Left forelimb (tissue), 1 donor: ENCODE measurements around the gene C12orf56.
A peak's percentile ranks its signal among the peaks of the same experiment; 100 is the strongest.

Source experiments
- DNase-seq: peaks from one replicate; pipeline ENCODE4 v3.0.0-alpha.2; 2018; ENCODE audit warnings: low spot score

The C12orf56 gene, protein sequence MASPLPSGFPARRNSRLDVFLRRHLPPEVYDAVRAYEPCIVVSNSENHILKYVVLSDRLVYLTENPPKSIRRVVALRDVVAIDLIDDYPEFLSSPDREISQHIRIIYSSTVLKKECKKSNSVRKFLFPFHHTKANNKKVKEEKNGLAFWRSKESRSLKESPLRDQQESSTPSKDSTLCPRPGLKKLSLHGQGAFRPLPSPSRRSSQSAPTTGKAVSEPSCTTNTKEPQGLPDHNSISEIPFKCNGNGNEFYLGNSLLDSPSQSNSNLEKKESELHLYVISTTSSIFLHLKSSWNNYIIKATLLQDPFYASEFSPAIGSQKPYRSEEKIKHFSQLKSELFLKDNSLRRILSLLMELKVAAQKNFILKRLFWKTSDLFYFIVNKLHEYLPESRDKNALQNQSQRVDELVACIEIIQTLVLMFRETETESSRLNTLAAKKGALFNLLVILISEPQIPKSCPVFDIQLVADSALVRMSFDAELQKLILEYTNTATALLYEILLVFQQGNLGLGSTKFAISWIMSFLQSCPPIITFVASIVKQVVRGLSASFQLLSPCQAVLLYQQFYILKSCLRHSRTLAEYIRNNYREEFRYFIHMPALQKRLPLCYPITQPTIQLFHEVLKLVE

GRCh38 chr12:64390275-64390851 lies at the start of gene C12orf56:
Gene C12orf56 (minus strand): TSS chr12:64390758. CDS start chr12:64390565, 193 bp downstream.
- no peak for DNase-seq

DNA sequence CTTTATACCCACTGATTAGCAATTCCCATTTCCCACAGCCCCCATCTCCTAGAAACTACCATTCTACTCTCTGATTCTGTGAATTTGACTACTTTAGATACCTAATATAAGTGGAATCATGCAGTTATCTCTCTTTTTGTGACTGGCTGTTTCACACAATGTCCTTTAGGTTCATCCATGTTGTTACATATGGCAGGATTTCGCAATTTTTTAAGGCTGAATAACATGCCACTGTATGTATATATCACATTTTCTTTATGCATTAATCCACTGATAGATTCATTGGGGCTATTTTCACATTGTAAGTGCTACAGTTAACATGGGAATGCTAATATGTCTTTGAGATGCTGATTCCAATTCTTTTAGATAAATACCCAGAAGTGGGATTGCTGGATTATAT lies 49.5 kb upstream of the C12orf56 start:
- DNase-seq = no peak

- DNase-seq = no peak
Measured at GRCh38 chr12:64433915-64434314, 43.4 kb upstream of the C12orf56 start.

- no peak for DNase-seq
Measured at GRCh38 chr12:64431791-64432190, 41.2 kb upstream of the C12orf56 start.

GRCh38 chr12:64430886-64431285 lies 40.3 kb upstream of the C12orf56 start:
- DNase-seq = no peak

GRCh38 chr12:64428956-64429355 lies 38.4 kb upstream of the C12orf56 start:
- DNase-seq = no peak

- DNase-seq = no peak
Measured at GRCh38 chr12:64427988-64428387, 37.4 kb upstream of the C12orf56 start.

DNA sequence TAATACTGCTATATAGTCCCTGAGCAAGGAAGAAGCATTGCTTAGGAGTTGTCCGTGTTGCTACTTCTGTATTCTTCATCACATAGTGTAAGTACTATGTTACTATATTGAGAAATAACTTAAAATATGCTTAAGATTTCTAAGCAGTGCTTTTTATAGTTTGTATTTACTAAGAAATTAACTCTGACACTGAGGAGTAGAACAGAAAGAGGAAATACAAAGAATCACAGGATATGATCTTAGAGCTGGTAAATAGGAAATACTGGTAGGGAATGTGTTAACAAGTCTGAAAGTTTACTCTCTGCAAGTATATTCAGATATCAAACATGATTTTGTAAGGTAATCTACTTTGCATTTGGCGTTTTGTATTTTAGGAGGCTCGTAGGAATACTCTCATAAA lies 29.1 kb upstream of the C12orf56 start:
- no peak for DNase-seq

DNA sequence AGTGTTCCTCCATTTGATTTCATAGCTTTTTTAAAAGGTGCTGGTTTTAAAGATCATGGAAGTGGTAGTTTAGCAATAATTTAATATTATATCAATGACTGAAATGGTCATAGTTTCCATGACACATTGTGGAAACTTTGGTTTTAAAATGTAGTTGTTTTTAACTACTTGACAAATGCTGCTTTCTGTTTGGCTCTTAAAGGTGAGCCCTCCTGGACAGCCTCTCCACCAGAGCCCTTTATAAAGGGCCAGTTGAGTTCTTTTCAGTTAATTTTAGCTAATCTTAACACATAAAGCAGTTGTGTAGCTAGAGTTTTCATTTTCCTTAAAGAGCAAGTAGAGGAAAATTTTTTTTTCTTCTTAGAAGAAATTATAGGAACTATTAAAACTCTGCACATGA lies 27.7 kb upstream of the C12orf56 start:
- no peak for DNase-seq

DNA sequence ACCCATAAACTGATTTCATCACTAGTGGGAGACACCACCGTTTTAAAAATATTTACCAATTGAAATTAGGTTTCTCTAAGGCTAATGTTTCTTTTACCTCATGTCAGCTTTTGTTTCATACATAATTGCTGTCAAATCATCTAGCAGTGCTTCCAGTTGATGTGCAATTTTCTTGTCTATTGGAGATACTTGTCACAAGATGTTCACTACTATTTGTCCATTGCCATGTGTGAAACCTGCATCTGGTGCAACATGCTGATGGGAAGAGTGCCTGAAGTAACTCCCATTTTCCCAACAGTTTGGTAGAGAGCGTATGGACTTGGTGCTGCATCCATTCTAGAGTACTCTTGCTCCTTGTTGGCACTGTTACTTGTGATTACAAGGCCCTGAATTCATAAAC lies 23.3 kb upstream of the C12orf56 start:
- DNase-seq = no peak

DNA sequence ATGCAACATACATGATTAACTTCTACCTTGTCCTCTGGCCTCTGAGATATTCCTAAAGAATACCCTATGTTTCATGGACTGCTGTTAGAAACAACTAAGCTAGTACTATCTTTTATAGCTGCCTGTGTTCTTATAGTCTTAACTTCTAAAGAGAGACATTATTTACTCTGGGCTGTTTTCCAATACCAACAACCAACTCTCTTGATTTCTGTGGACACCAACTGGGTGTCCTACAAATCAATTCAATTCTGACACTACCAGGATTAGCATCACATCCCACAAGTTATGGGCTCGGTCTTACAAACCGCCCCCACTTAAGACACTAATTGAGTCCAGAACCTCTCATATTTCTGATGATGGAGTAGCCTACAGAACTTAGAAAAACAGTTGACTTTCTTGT lies 21.9 kb upstream of the C12orf56 start:
- DNase-seq = no peak

DNA sequence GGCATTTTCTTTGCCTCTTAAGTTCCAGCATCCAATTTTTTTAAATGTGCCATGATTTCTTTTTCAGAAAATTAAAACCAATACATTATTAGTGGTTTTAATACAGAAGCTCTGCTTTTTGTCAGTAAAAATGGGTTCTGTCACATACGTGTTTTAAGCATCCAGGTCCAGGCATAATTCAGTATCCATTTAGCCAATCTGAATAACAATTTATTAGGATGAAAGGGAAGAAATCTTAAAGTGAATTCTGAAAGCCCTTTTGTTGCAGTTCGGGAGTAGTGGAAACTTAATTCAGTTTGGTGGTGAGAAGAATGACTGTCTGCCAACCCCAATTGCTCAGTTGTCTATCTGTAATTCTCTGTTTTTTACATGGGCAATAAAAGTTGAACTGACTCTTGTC lies 20.9 kb upstream of the C12orf56 start:
- DNase-seq = no peak

DNA sequence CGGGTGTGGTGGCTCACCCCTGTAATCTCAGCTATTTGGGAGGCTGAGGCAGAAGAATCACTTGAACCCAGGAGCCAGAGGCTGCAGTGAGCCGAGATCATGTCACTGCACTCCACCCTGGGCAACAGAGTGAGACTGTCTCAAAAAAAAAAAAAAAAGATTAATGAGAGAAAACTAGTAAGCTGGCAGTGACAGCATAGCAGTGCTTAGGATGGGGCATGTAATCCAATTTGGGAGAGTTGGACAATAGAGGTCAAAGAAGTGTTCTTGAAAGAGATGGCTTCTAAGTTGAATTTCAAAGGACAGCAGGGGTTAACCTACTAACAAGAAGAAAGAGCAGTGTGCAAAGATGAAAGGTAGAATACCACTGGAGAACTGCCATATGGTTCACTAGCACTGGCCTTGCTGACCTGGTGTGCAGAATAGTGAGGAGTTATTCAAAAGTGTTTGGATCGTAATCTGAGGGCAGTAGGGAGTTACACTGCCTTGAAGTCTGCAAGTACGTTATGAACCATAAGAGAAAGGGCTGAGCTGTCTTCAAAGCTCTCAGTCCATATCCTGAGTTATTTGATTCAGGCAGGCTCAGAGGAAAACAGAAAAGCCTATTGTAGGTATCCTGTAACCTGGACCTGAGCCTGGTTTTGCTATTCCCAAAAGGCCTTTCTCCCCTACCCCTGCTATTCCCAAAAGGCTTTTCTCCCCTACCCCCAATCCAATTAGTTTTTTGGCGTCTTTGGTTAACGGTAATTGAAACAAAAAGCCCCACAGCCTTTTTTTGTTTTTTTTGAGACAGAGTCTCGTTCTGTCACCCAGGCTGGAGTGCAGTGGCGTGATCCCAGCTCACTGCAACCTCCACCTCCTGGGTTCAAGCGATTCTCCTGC lies 17.0 kb upstream of the C12orf56 start:
- no peak for DNase-seq

DNA sequence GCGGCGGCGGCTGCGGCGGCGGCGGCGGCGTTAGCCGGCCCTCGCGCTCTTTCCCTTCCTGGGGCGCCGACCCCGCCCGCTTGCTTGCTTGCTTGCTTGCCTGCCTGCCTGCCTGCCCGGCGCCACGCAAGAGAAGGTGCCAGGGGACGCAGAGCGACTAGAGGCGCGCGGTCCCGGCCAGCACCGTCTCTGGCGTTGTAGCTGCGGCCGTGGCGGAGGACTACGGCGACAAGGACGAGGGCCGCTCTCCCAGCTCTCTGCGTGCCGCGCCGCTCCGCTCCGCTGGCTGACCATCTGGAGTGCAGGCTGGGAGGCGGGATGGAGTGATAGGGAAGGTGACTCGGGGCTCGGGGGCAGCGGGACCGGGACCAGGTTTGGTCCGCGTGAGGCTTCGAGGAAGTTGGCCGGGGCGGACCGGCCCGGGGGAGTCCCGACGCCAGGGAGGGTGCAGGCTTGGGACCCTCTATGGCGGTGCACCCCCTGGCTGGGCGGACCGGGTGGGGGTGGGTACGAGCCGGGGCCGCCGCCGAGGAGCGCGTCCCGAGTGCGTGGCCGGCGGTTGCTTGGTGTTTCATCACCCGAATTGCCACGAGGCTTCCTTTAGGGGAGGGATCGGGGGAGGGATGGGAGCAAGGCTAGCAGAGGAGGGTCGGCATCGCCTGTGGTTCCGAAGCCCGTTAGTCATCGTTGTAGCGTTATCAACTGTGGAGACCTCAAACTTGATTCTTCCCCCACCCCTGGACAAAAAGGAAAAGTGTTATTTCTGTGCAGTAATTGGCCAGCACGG lies 14.1 kb upstream of the C12orf56 start:
- peak; percentile 80 for DNase-seq

- DNase-seq = peak; percentile 97
Measured at GRCh38 chr12:64403707-64404469, 13.3 kb upstream of the C12orf56 start, which contains the start of gene XPOT. Gene XPOT (plus strand): TSS chr12:64404392. CDS start chr12:64410036, 5,644 bp downstream.

- DNase-seq = no peak
Measured at GRCh38 chr12:64402181-64402580, 11.6 kb upstream of the C12orf56 start.

DNA sequence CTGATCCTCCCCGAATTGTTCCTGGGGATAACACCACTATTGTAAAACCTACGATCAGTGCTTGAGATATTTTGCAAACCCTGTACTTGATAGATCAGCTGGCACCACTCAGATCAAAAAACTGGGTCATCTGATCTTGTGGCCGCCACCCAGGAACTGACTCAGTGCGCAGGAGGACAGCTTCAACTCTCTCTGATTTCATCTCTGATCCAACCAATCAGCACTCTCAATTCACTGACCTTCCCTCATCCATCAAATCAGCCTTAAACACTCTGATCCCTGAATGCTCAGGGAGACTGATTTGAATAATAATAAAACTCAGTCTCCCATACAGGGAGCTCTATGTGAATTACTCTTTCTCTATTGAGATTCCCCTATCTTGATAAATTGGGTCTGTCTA lies 9.5 kb upstream of the C12orf56 start:
- DNase-seq = no peak

DNA sequence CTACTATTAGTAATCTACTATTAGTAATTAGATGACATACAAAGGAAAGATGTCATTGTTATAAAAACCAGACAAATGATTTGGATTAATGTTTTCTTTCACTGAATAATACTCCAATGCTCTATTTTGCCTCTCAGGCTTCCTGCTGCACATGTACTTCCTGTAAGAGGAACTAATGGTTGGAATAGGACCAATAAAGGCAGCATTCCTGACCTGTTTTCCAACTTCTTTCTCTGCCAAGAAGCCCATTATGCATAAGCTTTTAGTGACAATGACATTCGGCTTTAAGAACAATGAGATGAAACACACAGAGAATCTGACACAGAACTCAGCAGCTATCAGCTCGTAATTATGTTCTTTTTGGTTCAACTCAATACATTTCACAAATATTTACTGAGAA lies 5.2 kb upstream of the C12orf56 start:
- no peak for DNase-seq

DNA sequence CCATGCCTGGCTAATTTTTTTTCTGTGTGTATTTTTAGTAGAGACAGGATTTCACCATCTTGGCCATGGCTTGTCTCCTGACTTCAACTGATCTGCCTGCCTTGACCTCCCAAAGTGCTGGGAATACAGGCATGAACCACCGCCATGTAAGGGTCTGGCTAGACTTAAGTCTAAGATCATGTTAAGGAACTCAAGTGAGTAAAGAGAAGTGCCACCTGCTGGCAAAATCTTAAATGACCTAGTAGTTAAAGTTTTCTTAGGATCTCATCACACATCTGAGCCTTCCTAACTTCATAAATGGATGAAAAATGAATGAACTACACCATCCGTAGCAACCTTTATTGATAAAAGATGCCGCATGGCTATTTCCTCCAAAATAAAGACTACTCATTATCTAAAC lies 1.7 kb upstream of the C12orf56 start:
- no peak for DNase-seq

DNA sequence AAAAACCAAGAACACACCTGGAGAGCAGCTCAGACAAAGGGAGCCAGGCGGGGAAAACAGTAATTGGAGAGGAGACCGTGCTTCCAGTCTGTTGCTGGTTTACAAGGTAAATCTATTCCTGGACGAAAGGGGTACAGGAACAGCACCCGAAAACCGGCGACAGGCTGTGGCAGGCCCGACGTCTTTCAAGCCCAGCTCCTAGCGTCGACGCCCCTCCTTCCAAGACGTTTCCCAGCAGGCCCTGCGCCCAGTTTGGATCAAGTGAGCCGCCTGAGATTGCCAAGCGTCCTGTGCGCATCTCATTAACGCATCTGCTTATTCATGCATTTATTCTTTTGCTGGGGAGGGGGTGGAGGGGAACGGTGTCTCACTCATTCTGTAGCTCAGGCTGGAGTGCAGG lies 1.4 kb downstream of the C12orf56 start:
- no peak for DNase-seq
